VCaP (cell line): ENCODE results near the gene LCN9.

Experiments used
- H3K27ac ChIP-seq: fragments of 450-650 bp; 2 replicates; pipeline ENCODE4 v1.5.1; 2017
- TF ChIP-seq, protein P1 (sequence below): fragments of 450-650 bp; conservative IDR thresholded peaks from 2 replicates; pipeline ENCODE4 v1.5.1; 2017; ENCODE audit warnings: mild to moderate bottlenecking, moderate library complexity

Gene LCN9

DNA sequence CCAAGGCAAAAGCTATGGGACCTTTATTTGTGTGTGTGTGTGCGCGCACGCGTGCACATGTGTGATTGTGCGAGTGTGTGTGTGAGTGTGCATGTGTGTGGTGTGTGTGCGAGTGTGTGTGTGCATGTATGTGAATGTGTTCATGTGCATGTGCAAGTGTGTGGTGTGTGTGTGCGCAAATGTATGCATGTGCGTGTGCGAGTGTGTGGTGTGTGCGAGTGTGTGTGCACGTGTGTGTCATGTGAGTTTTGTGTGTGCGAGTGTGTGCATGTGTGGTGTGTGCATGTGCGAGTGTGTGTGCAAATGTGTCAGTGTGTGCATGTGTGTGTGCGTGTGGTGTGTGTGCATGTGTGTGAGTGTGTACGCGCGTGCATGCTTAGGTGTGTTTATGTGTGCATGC, 12.7 kb upstream of the LCN9 start:
- H3K27ac ChIP-seq: no peak overlapping the region
- TF ChIP-seq, protein P1, sequence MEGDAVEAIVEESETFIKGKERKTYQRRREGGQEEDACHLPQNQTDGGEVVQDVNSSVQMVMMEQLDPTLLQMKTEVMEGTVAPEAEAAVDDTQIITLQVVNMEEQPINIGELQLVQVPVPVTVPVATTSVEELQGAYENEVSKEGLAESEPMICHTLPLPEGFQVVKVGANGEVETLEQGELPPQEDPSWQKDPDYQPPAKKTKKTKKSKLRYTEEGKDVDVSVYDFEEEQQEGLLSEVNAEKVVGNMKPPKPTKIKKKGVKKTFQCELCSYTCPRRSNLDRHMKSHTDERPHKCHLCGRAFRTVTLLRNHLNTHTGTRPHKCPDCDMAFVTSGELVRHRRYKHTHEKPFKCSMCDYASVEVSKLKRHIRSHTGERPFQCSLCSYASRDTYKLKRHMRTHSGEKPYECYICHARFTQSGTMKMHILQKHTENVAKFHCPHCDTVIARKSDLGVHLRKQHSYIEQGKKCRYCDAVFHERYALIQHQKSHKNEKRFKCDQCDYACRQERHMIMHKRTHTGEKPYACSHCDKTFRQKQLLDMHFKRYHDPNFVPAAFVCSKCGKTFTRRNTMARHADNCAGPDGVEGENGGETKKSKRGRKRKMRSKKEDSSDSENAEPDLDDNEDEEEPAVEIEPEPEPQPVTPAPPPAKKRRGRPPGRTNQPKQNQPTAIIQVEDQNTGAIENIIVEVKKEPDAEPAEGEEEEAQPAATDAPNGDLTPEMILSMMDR: no peak

GRCh38 chr9:135655317-135655716, 7.8 kb upstream of the LCN9 start:
- TF ChIP-seq, protein P1: no peak
- H3K27ac ChIP-seq: no peak overlapping the region

DNA sequence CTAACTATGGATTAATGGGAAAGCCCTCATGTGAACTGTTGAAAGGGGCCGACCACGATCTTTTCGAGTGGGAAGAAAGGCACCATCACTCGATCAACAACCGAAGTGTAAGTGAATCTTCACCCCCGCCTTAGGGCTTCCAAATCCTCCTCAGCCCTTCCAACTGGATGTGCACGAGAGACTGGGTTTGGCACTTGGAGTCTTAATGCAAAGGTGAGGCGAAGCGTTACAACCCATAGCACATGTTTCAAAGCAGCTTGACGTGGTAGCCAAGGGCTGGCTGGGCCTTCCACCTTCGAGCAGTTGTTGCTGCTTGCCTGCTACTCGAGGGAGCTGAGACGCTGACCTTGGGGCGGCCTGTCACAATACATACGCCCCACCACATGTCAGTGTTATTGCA, 5.7 kb upstream of the LCN9 start:
- TF ChIP-seq, protein P1: no peak
- no peak overlapping the region for H3K27ac ChIP-seq

- no peak overlapping the region for H3K27ac ChIP-seq
- TF ChIP-seq, protein P1: no peak
Observed at GRCh38 chr9:135659252-135659651, 3.9 kb upstream of the LCN9 start.

- TF ChIP-seq, protein P1: no peak
- no peak overlapping the region for H3K27ac ChIP-seq
Observed at GRCh38 chr9:135660407-135660806, 2.7 kb upstream of the LCN9 start.

DNA sequence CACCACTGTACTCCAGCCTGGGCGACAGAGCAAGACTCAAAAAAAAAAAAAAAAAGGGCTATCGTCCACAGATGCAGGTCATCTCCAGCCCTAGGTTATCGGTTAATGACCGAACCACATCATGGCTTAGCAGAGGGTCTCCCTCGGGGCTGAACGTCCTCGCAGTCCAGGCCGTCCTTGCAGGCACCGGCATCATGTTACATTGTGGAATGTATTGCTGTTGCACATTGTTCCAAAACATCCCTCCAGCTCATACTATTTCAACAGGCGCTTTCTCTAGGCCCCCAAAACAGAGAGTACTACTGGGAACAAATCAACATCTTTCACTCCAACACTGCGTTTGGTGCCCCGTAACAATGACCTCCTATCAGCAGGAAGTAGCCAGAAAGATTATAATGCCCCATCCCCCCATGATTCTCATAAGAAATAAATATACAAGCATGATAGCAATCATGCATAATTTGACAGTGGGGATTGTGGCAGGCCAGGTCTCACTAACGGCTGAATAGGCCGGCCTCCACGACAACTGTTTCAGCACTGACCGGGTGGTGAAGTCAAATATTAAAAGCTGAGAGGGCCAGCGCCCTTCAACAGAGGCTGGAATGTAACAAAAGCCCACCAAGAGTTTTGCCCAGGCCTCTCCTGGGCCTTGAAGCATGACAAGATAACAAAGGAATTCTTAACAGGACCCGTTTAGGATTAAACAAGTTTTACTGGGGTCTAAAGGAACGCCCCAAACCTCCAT, 1.1 kb upstream of the LCN9 start:
- TF ChIP-seq, protein P1: no peak
- H3K27ac ChIP-seq: no peak overlapping the region

- no peak overlapping the region for H3K27ac ChIP-seq
- TF ChIP-seq, protein P1: no peak
Observed at GRCh38 chr9:135663451-135663770, 302 bp downstream of the LCN9 start.
